HG03342 (cell line): ENCODE measurements around the gene TNFAIP2.
"Not testable (repeated sequence)": the region's sequence is repeated elsewhere in the genome, so short reads cannot be mapped to it uniquely, and the experiment has no call there.

Experiments used
- ATAC-seq: cut with Tn5 transposase; IDR thresholded peaks from one replicate; pipeline ENCODE4 v1.9.1; 2021; ENCODE audit warnings: mild to moderate bottlenecking, moderate library complexity; ENCODE audit not compliant: unreplicated experiment

The TNFAIP2 gene

DNA sequence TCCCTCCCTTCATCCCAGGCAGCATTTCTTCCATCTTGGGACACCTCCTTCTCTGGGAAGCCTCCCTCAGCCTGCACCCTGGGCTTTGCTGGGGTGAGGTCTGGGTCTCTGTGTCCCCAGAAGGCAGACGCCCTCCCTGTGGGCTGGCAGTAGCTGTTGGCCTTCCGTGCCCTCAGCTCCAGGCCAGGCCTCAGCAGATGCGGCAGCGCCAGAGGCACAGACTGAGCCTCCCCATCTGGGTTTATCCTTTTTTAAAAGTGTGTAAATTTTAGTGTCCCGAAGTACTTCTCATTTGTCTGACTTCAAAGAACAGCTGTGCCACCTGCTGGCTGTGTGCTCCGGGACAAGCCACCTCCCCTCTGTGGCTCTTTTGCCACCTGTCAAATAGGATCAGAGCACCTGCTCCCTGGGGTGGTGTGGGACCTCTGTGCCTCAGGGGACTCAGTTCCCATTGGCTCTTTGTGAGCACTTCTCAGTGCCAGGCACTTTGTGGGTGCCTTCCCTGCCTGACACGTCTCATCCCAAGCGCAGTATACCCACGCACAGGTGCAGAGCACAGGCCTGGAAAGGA is 17.6 kb upstream of the TNFAIP2 start:
- ATAC-seq: no peak

DNA sequence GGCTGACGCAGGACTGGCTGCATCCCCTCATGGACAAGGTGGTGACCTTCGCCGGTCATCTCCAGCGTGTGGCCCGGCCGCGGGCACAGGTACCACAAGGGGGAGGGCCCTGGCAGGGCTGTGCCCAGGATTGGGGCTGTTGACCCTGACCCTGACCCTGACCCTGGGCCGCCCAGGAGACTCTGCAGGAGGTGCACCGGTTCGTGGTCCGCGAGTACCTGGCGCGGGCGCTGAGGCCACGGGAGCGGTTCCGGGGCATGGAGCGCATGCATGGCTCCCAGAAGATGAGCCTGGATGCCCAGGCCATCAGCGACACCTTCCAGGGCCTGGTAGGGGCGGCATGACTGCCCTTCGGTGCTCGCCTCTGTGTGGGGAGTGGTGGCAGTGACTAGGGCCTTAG is 15.8 kb upstream of the TNFAIP2 start:
- ATAC-seq: no peak

DNA sequence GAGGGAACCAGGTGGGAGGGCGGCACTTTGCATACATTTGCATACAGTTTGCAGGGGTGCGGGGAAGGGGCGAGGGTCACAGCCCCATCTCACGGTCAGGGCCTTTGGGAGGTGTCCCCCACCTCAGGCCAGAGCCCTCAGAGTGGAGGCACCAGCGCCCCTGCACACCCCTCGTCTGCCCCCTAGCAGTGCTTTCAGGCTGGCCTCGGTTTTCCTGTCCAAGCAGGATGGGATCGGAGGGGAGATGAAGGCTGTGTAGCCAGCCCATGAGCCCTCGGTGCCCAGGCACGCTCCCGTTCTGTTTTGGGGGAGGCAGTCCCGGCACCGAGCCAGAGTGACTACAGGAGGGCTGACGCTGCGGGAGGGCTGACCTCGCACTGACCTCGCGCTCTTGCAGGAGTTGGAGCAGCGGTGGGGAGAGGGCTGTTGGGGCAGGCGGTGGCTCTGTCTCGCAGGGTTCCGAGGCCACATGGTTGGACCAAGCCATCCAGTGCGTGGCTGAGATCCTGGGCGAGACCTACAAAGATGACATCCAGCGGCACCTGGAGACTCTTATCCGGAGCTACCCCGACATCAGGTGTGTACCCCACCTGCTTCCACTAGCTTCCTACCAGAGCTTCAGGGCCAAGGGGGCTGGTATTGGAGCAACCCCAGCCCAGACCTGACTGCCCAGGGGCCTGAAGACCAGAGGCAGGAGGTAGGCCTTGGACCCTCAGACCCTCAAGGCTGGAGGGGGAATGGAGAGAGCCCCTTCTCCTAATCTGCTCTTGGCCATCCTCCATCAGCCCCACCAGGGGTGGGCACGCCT is 15.1 kb upstream of the TNFAIP2 start:
- ATAC-seq: no peak

DNA sequence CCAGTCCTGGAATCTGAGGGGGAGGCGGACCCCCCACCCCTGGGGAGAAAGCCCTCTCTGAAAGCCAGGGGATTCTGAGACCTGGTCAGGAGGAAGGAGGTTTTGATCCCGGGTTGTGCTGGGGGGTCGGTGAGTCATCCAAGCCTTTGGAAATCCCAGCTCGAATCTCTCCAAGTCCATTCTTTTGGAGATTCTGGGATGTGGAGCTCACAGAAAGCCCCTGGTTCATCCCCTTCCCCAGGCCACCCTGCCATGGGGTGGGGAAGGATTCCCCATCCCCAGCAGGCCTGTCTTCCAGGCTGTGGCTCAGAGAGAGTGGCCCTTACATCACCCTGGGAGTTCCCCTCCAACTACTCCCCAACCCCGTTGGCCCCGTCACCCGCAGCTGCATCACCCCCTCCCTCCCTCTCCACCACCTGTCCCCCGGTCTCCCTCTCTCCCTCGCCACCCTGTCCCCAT is 14.5 kb upstream of the TNFAIP2 start:
- ATAC-seq: no peak

DNA sequence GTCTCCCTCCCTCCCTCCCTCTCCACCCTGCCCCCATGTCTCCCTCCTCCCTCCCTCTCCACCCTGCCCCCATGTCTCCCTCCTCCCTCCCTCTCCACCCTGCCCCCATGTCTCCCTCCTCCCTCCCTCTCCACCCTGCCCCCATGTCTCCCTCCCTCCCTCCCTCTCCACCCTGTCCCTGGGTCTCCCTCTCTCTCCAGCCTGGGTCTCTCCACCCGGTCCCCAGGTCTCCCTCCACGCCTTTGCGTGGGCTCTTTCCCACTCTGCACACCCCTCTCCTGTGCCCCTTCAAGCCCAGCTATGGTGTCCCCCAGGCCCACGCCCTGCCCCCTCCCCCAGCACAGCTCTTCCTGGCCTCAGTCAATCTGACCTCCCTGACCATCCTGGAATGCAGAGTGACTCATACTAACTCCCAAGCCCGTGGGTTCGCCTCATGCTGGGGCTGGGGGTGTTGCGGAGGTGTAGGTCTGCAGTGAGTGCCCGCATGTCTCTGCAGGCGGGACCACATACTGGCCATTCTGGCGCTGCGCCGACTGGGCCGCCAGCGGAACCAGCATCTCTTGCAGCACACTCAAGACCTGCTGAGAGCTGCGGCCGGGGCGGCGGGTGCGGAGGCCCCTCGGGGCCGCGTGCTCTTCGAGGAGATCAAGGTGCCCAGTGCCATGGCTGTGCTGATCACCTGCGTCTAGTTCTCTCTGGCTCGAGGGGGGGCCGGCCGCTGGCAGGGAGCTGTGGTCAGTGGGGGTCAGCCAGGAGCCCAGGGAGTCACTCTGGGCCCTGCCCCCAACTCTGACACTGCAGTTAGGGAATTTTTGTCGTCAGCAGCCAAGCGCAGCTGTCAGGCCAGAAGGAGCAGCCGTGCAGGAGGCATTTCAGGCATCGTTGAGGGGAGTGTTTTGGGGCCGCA is 13.5 kb upstream of the TNFAIP2 start:
- ATAC-seq: no peak

DNA sequence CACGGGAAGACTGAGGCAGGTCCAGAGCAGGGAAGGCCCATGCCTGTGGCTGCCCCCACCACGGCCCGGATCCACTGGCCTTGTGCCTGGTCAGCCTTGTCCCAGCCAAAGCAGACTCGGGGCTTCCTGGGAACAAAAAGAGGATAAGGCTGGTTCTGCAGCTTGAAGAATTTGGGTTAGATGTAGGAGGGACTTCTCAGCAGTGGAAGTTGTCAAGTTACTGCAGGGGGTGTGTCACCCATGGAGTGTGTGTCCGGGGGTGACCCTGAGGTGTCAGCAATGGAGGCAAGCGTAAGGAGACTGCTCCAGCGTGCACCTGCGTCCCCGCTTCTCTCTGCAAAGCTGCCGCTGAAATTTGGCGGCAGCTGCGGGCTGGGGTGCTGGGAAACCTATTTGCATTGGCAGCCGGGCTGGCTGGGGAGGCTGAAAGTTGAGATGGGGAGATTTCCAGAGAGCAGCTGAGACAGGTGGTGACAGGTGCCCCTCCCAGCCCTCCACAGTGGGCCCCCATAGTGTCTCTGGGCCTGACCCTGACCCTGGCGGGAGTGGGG is 12.5 kb upstream of the TNFAIP2 start:
- no peak for ATAC-seq

DNA sequence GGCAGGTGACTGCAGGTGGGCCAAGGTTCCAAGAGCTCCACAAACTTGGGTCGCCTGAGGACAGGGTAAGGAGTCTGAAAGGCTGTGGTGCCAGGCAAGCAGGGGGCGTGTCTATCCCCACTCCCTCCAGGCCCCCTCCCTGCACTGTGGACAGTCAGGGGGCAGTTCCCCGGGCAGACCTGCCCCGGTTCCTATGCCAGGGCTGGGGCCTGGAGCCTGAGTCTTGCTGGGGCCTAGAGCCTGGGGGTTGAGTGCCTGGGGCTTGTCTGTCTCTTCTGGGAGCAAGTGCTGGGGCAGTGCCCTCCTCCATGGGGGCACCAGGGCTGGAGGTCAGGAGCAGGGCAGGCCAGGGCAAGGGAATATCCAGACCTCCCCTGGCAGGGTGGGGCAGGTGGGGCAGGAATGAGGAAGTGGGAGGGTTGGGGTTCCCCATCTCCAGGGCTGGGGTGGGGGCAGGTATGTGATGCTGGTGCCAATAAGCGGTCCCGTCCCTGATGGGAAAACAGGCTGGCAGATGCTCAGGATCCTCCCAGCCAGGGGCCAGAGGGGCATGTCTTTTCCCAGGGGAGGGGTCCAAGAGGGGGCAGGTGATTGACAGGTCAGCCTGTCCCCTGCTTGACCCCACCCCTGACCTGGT is 11.9 kb upstream of the TNFAIP2 start:
- ATAC-seq: no peak

DNA sequence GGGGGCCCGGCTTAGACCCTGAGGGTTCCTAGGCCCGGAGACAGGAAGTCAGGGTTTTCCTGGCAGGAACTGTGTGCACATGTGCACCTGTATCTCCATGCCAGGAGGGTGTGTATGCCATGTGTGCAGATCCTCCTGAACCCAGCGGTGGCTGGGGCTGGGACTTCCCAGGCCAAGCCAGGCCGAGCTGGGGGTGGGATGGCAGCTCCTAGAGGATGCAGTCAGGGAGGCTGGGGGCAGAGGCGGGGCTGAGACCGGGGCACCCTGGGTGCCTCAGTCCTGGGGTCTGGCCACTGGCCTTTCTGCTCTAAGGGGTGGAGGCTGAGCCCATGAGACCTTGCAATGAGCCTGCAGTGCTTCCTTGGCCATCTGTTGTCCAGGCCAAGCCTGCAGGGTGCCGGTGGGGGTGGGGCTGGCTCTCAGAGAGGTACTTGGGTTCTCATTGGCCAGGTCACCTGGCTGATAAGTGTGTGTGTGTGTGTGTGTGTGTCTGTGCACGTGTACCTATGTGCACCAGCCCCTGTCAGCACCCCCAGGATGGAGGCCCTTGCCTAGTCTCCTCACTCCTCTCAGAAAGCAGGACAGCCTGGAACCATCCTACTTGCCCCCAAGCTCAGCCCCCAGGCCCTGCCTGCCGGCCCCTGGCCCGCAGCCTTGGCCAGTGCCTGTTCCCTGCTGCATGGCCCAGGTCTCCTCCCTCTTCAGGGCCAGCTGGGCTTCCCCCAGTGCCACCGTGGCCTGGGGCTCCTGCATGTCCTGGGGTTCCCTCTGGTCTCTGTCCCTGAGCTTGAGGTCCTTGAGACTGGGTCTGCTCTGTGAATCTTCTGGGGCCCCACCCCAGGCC is 10.6 kb upstream of the TNFAIP2 start:
- no peak for ATAC-seq

DNA sequence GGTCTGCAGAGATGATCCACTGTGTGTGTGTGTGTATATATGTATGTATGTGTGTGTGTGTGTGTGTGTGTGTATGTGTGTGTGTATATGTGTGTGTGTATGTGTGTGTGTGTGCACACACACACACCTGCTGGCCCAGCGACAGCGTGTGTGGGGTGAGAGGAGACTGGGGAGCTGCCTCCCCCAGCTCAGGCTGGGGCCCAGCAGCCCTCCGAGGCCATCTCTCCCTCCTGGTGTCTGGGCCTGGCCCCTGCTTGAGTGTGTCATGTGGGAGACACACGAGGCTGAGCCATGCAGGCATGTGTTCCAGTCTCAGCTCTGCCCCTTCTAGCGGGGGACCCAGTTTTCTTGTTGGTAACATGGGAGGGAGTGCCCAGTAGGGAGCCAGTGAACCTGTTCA is 10.0 kb upstream of the TNFAIP2 start:
- no peak for ATAC-seq

DNA sequence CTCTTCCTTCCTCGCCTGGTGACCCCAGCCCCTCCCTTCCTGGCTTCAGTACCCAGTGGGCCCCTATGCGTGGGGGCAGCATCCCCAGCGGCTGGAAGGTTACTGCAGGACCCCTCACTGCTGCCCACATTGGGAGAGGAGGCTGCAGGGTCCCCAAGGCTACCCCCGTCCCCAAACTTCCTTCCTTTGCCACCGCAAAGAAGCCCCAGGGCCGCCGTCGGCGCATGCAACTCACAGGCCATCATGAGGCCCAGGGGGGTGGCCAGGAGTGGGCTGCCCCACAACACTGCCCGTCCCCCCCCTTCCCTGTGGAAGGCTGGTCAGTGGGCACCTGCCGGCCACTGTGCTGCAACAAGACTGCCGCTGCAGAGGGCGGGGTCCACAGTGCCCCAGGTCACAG is 9.5 kb upstream of the TNFAIP2 start:
- no peak for ATAC-seq

DNA sequence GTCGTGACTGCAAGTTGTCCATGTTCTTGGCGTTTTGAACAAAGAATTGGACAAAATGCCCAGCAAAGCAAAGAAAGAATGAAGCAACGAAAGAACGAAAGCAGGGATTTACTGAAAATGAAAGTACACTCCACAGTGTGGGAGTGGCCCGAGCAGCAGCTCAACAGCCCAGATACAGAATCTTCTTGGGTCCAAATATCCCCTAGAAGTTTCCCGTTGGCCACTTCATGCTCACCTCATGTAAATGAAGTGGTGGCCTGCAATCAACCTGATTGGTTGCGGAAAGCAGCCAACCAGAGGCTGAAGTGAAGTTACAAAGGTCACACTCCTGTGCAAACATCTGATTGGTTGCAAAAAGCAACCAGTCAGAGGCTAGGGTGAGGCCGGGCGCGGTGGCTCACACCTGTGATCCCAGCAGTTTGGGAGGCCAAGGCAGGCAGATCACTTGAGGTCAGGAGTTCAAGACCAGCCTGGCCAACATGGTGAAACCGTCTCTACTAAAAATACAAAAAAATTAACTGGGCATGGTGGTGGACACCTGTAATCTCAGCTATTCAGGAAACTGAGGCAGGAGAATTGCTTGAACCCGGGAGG is 8.1 kb upstream of the TNFAIP2 start:
- not testable (repeated sequence) for ATAC-seq

DNA sequence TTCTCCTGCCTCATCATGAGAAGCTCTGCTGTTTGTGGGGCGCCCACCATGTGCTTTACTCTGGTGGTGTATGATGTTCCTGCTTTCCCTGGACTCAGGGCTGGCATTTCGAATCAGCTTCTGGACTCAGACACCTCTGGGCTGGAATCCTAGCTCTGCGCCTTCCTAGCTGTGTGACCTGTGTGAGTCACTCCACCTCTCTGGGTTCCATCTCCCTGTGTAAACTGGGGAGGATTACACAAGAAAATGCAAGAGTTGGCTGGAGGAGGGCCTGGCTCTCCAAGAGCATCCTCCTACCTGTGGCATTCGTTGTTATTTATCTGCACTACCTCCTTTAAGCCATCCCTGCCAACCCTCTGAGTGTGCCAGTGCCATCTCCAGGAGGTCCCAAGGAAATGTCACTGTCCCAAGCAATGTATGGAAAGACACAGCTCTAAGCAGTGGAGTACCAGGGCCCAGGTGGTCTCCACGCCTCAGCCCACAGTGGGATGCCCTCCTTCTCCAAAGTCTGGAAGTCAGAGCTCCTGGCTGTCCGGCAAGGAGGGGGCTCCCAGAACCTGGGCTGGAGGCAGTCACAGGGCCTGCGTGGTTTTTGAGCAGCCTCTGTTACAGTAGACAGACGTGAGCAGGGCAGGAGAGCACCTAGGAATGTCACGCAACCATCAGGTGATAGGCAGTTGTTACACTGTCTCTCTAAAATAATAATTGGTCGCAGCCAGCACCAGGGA is 7.3 kb upstream of the TNFAIP2 start:
- ATAC-seq: no peak

DNA sequence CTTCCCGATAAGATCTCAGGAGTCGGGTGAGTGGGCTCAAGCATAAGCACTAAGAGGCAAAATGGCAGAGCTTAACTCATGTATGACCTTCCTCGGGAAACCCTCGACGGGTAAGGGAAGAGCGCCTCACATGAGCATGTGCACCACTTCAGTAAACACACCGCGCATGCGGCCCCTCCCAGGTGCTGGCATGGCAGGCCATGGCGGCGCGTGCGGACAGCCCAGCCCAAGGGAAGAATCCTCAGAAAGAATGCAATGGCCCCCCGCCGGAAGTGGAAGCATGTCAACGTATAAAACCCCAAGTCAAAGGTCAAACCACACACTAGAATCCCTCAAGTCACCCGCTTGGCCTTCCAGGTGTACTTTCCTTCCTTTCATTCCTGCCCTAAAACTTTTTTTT is 6.6 kb upstream of the TNFAIP2 start:
- ATAC-seq: no peak

DNA sequence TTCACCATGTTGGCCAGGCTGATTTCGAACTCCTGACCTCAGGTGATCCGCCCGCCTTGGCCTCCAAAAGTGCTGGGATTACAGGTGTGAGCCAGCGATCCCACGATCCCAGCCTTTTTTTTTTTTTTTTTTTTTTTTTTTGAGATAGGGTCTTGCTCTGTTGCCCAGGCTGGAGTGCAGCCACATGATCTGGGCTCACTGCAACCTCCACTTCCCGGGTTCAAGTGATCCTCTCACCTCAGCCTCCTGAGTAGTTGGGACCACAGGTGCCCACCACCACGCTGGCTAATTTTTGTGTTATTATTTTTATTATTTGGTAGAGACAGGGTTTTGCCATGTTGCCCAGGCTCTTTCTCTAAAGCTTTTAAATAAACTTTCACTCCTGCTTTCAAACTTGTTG is 5.8 kb upstream of the TNFAIP2 start:
- not testable (repeated sequence) for ATAC-seq

DNA sequence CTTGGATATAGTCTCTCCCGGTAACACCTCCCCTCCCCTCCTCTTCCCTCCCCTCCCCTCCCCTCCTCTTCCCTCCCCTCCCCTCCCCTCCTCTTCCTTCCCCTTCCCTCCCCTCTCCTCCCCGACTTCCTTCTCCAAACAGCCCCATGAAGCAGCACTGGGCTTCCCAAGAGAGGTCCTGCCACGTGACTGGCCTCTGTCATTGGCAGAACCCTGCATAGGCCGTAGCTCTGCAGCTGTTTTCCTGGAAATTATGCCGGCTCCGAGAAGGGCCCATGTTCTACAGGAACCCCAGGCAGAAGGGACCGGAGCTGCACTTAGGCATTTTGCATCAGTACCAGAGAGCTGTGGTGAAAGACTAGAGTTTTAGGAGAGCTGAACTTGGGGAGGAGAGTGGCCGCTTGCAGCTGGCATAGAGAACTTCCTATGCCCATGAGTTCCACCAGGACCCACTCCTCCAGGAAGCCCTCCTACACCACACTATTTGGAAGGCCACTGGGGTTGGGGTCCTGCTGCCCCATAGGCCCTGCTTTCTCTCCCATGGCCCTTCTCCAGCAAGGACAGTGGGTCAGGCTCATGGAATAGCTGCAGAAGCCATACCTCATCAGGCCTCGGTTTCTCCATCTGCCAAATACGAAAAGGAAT is 5.1 kb upstream of the TNFAIP2 start:
- no peak for ATAC-seq

DNA sequence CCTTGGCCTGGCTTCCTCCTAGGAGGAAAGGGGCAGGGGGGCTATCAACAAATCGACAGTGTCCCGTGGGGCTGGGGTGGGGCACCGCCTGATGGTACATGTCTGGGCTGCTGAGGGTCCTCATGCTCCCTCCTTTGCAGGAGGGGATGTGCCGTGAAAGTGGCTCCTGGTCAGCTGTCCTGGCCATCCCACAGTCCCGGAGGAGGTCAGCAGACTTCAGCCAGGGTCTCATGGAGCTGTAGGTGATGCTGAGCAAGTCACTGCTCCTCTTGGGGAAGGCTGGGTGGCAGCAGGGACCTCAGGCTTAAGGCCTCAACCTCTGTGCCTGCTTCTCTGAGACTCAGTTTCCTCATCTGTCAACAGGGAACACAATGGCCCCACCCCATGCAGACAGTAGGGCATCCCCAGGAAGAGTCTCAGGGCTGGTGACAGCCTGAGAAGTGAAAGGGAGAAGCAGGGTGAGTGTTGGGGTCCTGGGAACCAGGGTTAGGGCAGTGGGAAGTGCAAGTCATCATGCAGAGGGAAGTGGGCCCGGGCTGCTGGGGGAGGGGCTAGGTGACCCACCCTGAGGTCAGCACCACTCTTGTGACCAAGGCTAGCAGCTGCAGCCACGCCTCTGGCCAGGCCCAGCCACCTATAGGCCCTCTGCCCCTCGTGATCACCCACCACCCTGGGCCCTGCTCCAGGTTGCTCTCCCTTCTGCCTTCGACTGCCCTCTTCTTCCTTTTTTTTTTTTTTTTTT is 4.4 kb upstream of the TNFAIP2 start:
- ATAC-seq: no peak

DNA sequence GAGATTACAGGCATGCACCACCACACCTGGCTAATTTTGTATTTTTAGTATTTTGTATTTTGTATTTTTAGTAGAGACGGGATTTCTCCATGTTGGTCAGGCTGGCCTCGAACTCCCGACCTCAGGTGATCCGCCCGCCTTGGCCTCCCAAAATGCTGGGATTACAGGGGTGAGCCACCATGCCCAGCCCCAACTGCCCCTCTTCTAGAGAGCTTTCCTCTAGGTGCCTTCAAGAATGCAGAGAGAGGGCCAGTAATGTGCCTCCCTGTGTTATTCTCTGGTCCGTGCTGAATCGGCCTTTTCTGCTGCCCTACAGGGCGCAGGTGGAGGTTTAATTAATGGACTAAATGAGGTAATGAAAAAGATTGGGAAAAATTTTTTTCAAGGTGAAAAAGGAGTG is 3.7 kb upstream of the TNFAIP2 start:
- not testable (repeated sequence) for ATAC-seq
